Activated CD4-positive, alpha-beta T cell treated with anti-CD3 and anti-CD28 coated beads, Interleukin-2, Interleukin-4, amounts not matched to agents 100 ng/mL and 50 ng/mL, durations not matched to agents 16 hours and 8 hours (primary cell): ENCODE measurements around the gene TNS3.
"Not testable (repeated sequence)": the region's sequence is repeated elsewhere in the genome, so short reads cannot be mapped to it uniquely, and the experiment has no call there.

Experiments used
- DNase-seq: peaks from one replicate; pipeline ENCODE4 v3.0.0-alpha.2; 2020; ENCODE audit warnings: low spot score

The TNS3 gene

GRCh38 chr7:47452295-47452694 lies 129.6 kb downstream of the TNS3 start:
- DNase-seq: no peak

GRCh38 chr7:47451851-47452205 lies 130.1 kb downstream of the TNS3 start:
- no peak for DNase-seq

GRCh38 chr7:47449810-47450590 lies 131.9 kb downstream of the TNS3 start:
- no peak for DNase-seq

- DNase-seq: no peak
Observed at GRCh38 chr7:47448971-47449370, 132.9 kb downstream of the TNS3 start.

- no peak for DNase-seq
Observed at GRCh38 chr7:47447621-47448349, 134.1 kb downstream of the TNS3 start.

- no peak for DNase-seq
Observed at GRCh38 chr7:47446871-47447466, 134.9 kb downstream of the TNS3 start.

- DNase-seq: no peak
Observed at GRCh38 chr7:47444376-47445098, 137.4 kb downstream of the TNS3 start.

GRCh38 chr7:47443049-47443448 lies 138.9 kb downstream of the TNS3 start:
- DNase-seq: no peak

GRCh38 chr7:47442605-47442865 lies 139.4 kb downstream of the TNS3 start:
- DNase-seq: no peak

GRCh38 chr7:47441796-47442604 lies 139.9 kb downstream of the TNS3 start:
- DNase-seq: no peak

GRCh38 chr7:47441048-47441447 lies 140.9 kb downstream of the TNS3 start:
- not testable (repeated sequence) for DNase-seq

GRCh38 chr7:47440320-47440719 lies 141.6 kb downstream of the TNS3 start:
- DNase-seq: no peak

GRCh38 chr7:47439181-47439667 lies 142.7 kb downstream of the TNS3 start:
- DNase-seq: no peak

GRCh38 chr7:47438411-47439029 lies 143.4 kb downstream of the TNS3 start:
- no peak for DNase-seq

- DNase-seq: no peak
Observed at GRCh38 chr7:47435889-47436312, 146.0 kb downstream of the TNS3 start.

GRCh38 chr7:47433564-47433895 lies 148.4 kb downstream of the TNS3 start:
- DNase-seq: no peak

- DNase-seq: no peak
Observed at GRCh38 chr7:47432671-47433563, 149.0 kb downstream of the TNS3 start.

GRCh38 chr7:47430422-47430821 lies 151.5 kb downstream of the TNS3 start:
- DNase-seq: no peak

GRCh38 chr7:47428768-47429472 lies 153.0 kb downstream of the TNS3 start:
- DNase-seq: no peak
